GM21390 (cell line): ENCODE results near the gene KAZN.

Experiments used
- ATAC-seq: cut with Tn5 transposase; IDR thresholded peaks from one replicate; pipeline ENCODE4 v1.9.1; 2021; ENCODE audit not compliant: unreplicated experiment

KAZN gene

GRCh38 chr1:14761291-14762153 is 163.0 kb downstream of the KAZN start:
- no peak for ATAC-seq

- ATAC-seq = no peak
Observed at GRCh38 chr1:14763977-14764376, 165.5 kb downstream of the KAZN start.

- no peak for ATAC-seq
Observed at GRCh38 chr1:14765773-14766172, 167.3 kb downstream of the KAZN start.

- ATAC-seq = no peak
Observed at GRCh38 chr1:14767075-14767474, 168.6 kb downstream of the KAZN start.

- no peak for ATAC-seq
Observed at GRCh38 chr1:14768582-14769304, 170.3 kb downstream of the KAZN start.

- no peak for ATAC-seq
Observed at GRCh38 chr1:14769486-14770274, 171.2 kb downstream of the KAZN start.

- no peak for ATAC-seq
Observed at GRCh38 chr1:14773396-14774025, 175.0 kb downstream of the KAZN start.

- ATAC-seq = no peak
Observed at GRCh38 chr1:14774225-14774624, 175.7 kb downstream of the KAZN start.

- no peak for ATAC-seq
Observed at GRCh38 chr1:14774988-14775387, 176.5 kb downstream of the KAZN start.

- no peak for ATAC-seq
Observed at GRCh38 chr1:14775434-14775833, 176.9 kb downstream of the KAZN start.

- no peak for ATAC-seq
Observed at GRCh38 chr1:14777516-14778506, 179.3 kb downstream of the KAZN start.

- no peak for ATAC-seq
Observed at GRCh38 chr1:14778541-14778897, 180.0 kb downstream of the KAZN start.

GRCh38 chr1:14778898-14779865 is 180.7 kb downstream of the KAZN start:
- ATAC-seq = no peak

GRCh38 chr1:14780271-14780670 is 181.8 kb downstream of the KAZN start:
- ATAC-seq = no peak

GRCh38 chr1:14781811-14782210 is 183.3 kb downstream of the KAZN start:
- ATAC-seq = no peak

- no peak for ATAC-seq
Observed at GRCh38 chr1:14782741-14783591, 184.5 kb downstream of the KAZN start.

GRCh38 chr1:14783592-14783886 is 185.1 kb downstream of the KAZN start:
- no peak for ATAC-seq
